Right lobe of liver (tissue), 6 donors: ENCODE measurements around the gene AADACL2. TPM values are rescaled to one million over a fixed set of nuclear protein-coding genes. Genes with fewer than 3 reads are reported as not detected.

Source experiments
- ATAC-seq, 4 donors: fragments of 200-7000 bp; cut with Tn5 transposase; one replicate each; pipeline ENCODE4 v1.9.1; 2020; ENCODE audit warnings: mild to moderate bottlenecking in 4 of 4, moderate library complexity in 4 of 4
- DNase-seq, 3 donors: peaks; one replicate each; pipeline ENCODE4 v3.0.0-alpha.2; 2020
- H3K27ac ChIP-seq, 3 donors: fragments of 200-600 bp; one replicate each; pipeline ENCODE4 v1.8.0; 2022
- H3K27me3 ChIP-seq, 2 donors: fragments of 200-600 bp; one replicate each; pipeline ENCODE4 v1.8.0; 2022
- H3K36me3 ChIP-seq, 4 donors: fragments of 200-600 bp; sonication (generic) in 1 of 4; one replicate each; pipeline versions ENCODE4 v1.5.1 to v1.8.0; 2017 to 2022; ENCODE audit warnings: control low read depth in 1 of 4
- H3K4me1 ChIP-seq, 4 donors: fragments of 200-600 bp; sonication (generic) in 1 of 4; one replicate each; pipeline versions ENCODE4 v1.5.1 to v1.8.0; 2017 to 2022; ENCODE audit warnings: control low read depth in 1 of 4
- H3K4me3 ChIP-seq, 3 donors: fragments of 200-600 bp; one replicate each; pipeline ENCODE4 v1.8.0; 2022
- H3K9me3 ChIP-seq, 4 donors: fragments of 200-600 bp; sonication (generic) in 1 of 4; one replicate each; pipeline versions ENCODE4 v1.5.1 to v1.8.0; 2017 to 2022; ENCODE audit warnings: control low read depth in 1 of 4
- POLR2A ChIP-seq: fragments of 450-650 bp; IDR thresholded peaks from one replicate; pipeline ENCODE4 v1.6.1; 2017; ENCODE audit warnings: antibody characterized with exemption, mild to moderate bottlenecking
- WGBS: methylation state at CpG from one replicate; pipeline ENCODE4 v1.1.6; 2018; ENCODE audit warnings: low coverage, low lambda C conversion rate; ENCODE audit not compliant: insufficient coverage; ENCODE audit errors: missing lambda C conversion rate; 5-methylcytosine and 5-hydroxymethylcytosine counted together
- intact Hi-C, 2 donors: fragments of 100-400 bp; cut with DNase I; formaldehyde crosslinking; loops; one replicate each; pipeline versions ENCODE4 v1.11.2 to v1.14.1; 2022
- total RNA-seq, 6 experiments: library from RNA; depleted of rRNA in 2 of 6; stranded (reverse); fragments of >200 nt in 2 of 6; fragmentation: NEBNext Ultra II Directional in 3 of 6; extraction: Animal tissue kit (Norgen Biotek cat#: 25700) in 3 of 6; gene quantifications; one replicate each; pipeline versions ENCODE4 v1.1.0 to v1.2.4, GENCODE V29; 2016 to 2023
- TF ChIP-seq, protein P1 (sequence below), 4 donors: fragments of 200-600 bp in 3 of 4; fragments of 450-650 bp in 1 of 4; IDR thresholded peaks; one replicate each; pipeline versions ENCODE4 v1.5.1 to v1.8.0; 2016 to 2022; ENCODE audit warnings: antibody characterized with exemption in 4 of 4, mild to moderate bottlenecking in 2 of 4
- donor health status: DM: no; HTN: yes; CAD: no.
- donor health status: DM: no; HTN: no; CAD: no.
- donor health status: DM: no; HTN: no; CAD: no.
- donor health status: DM: no; HTN: yes; CAD: no.
- donor health status: DM: no; HTN: yes; CAD: no.

AADACL2 gene
- total RNA-seq, 6 experiments from 2014 or later = not detected

DNA sequence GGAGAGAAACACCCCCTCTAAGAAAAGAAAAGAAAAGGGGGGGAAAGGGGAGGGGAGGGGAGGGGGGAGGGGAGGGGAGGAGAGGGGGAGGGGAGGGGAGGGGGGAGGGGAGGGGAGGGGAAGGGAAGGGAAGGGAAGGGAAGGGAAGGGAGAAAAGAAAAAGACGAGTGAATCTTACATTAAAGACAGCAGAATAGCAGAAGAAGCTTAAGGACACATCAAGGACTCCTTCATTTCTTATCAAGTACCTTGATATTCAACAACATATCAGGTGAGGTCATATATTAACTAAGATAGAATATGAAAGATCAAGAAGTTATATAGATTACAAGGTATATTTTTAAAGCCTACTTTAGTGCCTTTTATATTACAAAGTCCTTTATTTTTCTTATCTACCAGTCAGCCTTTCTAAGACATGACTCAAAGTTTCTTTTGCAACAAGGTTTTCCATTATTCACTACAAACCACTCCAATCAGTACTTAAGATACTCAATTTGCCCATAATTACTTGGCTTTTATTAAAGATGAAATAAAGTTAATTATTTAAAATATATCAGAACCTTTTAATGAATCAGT is 62.5 kb downstream of the AADACL2 start:
- ATAC-seq = no peak
- WGBS = 89% methylated on average over 1 of the region's 1 CpG
- no peak for TF ChIP-seq POLR2A
- TF ChIP-seq, protein P1, sequence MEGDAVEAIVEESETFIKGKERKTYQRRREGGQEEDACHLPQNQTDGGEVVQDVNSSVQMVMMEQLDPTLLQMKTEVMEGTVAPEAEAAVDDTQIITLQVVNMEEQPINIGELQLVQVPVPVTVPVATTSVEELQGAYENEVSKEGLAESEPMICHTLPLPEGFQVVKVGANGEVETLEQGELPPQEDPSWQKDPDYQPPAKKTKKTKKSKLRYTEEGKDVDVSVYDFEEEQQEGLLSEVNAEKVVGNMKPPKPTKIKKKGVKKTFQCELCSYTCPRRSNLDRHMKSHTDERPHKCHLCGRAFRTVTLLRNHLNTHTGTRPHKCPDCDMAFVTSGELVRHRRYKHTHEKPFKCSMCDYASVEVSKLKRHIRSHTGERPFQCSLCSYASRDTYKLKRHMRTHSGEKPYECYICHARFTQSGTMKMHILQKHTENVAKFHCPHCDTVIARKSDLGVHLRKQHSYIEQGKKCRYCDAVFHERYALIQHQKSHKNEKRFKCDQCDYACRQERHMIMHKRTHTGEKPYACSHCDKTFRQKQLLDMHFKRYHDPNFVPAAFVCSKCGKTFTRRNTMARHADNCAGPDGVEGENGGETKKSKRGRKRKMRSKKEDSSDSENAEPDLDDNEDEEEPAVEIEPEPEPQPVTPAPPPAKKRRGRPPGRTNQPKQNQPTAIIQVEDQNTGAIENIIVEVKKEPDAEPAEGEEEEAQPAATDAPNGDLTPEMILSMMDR (IDR thresholded peaks at IDR 0.05) = no peak
- intact Hi-C loops = no loop called here
- peaks cover 0 to 11% (median 0%) of the 10 kb centered on the region in 4 donors for H3K4me1 ChIP-seq
- no peak overlapping the region for H3K4me3 ChIP-seq
- DNase-seq = no peak
- H3K27ac ChIP-seq = no peak overlapping the region
- H3K9me3 ChIP-seq = no peaks in the 10 kb centered on the region
- no peaks in the 10 kb centered on the region for H3K27me3 ChIP-seq
- H3K36me3 ChIP-seq = no peaks in the 10 kb centered on the region

DNA sequence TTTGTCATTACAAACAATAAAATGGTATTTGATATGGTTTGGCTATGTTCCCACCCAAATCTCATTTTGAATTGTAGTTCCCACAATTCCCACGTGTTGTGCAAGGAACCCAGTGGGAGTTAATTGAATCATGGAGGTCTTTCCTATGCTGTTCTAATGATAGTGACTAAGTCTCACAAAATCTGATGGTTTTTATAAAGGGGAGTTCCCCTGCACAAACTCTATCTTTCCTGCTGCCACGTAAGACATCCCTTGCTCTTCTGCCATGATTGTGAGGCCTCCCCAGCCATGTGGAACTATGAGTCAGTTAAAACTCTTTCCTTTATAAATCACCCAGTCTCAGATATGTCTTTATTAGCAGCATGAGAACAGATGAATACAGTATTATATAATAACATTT is 64.7 kb downstream of the AADACL2 start:
- intact Hi-C loops = no loop called here
- Histone ChIP-seq H3K4me1 (peaks cover 0 to 11% (median 0%) of the 10 kb centered on the region in 4 donors), H3K36me3 (no peaks in the 10 kb centered on the region), H3K4me3 (no peak overlapping the region), H3K9me3 (no peaks in the 10 kb centered on the region), H3K27ac (no peak overlapping the region), H3K27me3 (no peaks in the 10 kb centered on the region)
- 84% methylated on average over 2 of the region's 2 CpGs for WGBS
- ATAC-seq (no peak), DNase-seq (no peak)
- TF ChIP-seq, protein P1 (IDR thresholded peaks at IDR 0.05) = no peak
- no peak for TF ChIP-seq POLR2A

DNA sequence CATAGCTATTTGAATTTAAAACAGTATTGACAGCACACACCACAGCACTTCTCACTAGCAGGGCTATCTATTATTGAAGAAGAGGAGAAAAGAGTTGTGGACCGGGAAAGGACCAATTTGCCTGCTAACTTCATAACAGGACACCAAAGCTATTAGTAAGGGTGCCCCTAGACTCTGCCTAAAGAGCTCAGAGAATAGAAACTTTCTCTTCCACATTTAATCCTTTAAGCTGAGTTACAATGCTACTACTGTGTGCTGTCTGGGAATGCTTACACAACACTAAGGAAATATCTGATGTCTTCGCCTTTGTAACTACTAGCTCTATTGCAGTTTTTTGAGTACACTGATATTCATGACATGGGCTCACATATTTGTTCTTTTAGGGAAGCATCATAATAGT is 66.7 kb downstream of the AADACL2 start:
- Histone ChIP-seq H3K27me3 (no peaks in the 10 kb centered on the region), H3K4me1 (no peaks in the 10 kb centered on the region), H3K4me3 (no peak overlapping the region), H3K36me3 (no peaks in the 10 kb centered on the region), H3K27ac (no peak overlapping the region), H3K9me3 (no peaks in the 10 kb centered on the region)
- 90% methylated on average over 2 of the region's 2 CpGs for WGBS
- DNase-seq = no peak
- TF ChIP-seq, protein P1 (IDR thresholded peaks at IDR 0.05) = no peak
- no peak for TF ChIP-seq POLR2A
- intact Hi-C loops = no loop called here
- no peak for ATAC-seq

DNA sequence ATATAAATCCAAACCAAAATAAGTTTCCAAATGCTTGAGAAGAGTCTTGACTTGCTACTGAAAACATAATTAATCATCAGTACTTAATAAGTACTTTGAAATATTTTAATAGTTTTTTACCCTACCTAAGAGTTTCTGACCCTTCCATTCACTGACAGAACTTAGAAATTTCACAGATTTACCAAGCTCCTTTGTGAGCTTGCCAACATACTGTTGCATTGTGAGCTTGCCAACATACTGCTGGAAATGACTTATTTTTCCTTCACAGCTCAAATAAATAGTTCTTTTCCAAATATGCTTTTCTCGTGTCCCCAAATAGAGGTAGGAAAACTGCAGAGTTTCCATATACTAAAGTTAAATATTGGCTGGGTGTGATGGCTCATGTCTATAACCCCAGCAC is 70.5 kb downstream of the AADACL2 start:
- Histone ChIP-seq H3K27ac (no peak overlapping the region), H3K9me3 (no peaks in the 10 kb centered on the region), H3K36me3 (no peaks in the 10 kb centered on the region), H3K4me1 (no peaks in the 10 kb centered on the region), H3K27me3 (no peaks in the 10 kb centered on the region), H3K4me3 (no peak overlapping the region)
- intact Hi-C loops = no loop called here
- 21% methylated on average over 1 of the region's 1 CpG for WGBS
- no peak for ATAC-seq
- no peak for DNase-seq
- TF ChIP-seq, protein P1 (IDR thresholded peaks at IDR 0.05) = no peak
- TF ChIP-seq POLR2A = no peak

DNA sequence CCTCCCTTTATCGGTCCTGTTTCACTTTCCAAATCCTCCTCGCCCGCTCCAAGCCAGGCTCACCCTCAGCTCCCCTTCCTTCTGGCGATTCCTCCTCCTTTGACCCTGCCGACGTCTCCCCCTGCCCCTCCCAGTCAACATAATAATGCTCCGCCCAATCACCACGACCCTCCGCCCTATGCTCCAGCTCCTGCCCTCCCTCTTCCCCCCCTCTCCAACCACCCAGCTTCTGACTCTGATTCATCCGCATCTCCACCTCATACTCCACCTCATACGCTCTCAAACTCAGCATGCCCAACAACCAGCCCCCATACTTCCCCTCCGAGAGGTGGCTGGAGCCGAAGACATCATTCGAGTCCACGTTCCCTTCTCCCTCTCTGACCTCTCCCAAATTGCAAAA is 73.1 kb downstream of the AADACL2 start:
- Histone ChIP-seq H3K4me1 (no peaks in the 10 kb centered on the region), H3K36me3 (no peaks in the 10 kb centered on the region), H3K9me3 (no peaks in the 10 kb centered on the region), H3K4me3 (no peak overlapping the region), H3K27me3 (no peaks in the 10 kb centered on the region), H3K27ac (no peak overlapping the region)
- ATAC-seq (no peak), DNase-seq (no peak)
- 85% methylated on average over 12 of the region's 15 CpGs for WGBS
- TF ChIP-seq, protein P1 (IDR thresholded peaks at IDR 0.05) = no peak
- TF ChIP-seq POLR2A = no peak
- intact Hi-C loops = no loop called here
